Myometrial cell (primary cell): ENCODE measurements around the gene LSAMP. TPM values are rescaled to one million over a fixed set of nuclear protein-coding genes. Genes with fewer than 3 reads are reported as not detected.

ENCODE experiments used
- total RNA-seq: library from RNA; depleted of rRNA; stranded (reverse); fragments of >200 nt; gene quantifications from 2 replicates; pipeline ENCODE4 v1.2.3, GENCODE V29; 2015

LSAMP gene
- total RNA-seq: under 0.01 and 0.18 TPM in 2 replicates

GRCh38 chr3:116445311-116445841, at the start of gene LSAMP:
TSS of gene LSAMP (minus strand) at chr3:116445487.

